ENCODE results near the gene LNP1. TPM values are rescaled to one million over a fixed set of nuclear protein-coding genes. Genes with fewer than 3 reads are reported as not detected.

LNP1 gene
- total RNA-seq, 6 donors from 2014 or later: 1.4 to 5.2 (median 2.1) TPM

- H3K36me3 ChIP-seq: no peaks in the 10 kb centered on the region
- no peak for ATAC-seq (ENCODE audit: low FRiP score in 2 of 2)
- H3K27ac ChIP-seq: no peak overlapping the region
- WGBS, 2 donors: 92 to 99% methylated on average over 2 to 4 of the region's 4 CpGs
- no peak for DNase-seq
- no peaks in the 10 kb centered on the region for H3K27me3 ChIP-seq
- no peak overlapping the region for H3K4me3 ChIP-seq
- peaks cover 0 to 5% (median 0%) of the 10 kb centered on the region in 4 donors for H3K9me3 ChIP-seq
- TF ChIP-seq POLR2AphosphoS5 (IDR thresholded peaks at IDR 0.05): no peak
- TF ChIP-seq CTCF (IDR thresholded peaks at IDR 0.05): no peak
- no peak for TF ChIP-seq POLR2A (IDR thresholded peaks at IDR 0.05)
- H3K4me1 ChIP-seq: peaks cover 0 to 6% (median 3%) of the 10 kb centered on the region in 4 donors
These were observed 6.7 kb downstream of the LNP1 start for GRCh38 chr3:100407977-100408532.

- Histone ChIP-seq H3K4me1 (no peaks in the 10 kb centered on the region), H3K36me3 (no peaks in the 10 kb centered on the region), H3K4me3 (no peak overlapping the region), H3K9me3 (peaks cover 0 to 5% (median 0%) of the 10 kb centered on the region in 4 donors), H3K27me3 (no peaks in the 10 kb centered on the region), H3K27ac (no peak overlapping the region)
- ATAC-seq (ENCODE audit: low FRiP score in 2 of 2) (no peak), DNase-seq (no peak)
- TF ChIP-seq POLR2AphosphoS5 (IDR thresholded peaks at IDR 0.05): no peak
- TF ChIP-seq CTCF (IDR thresholded peaks at IDR 0.05): no peak
- no peak for TF ChIP-seq POLR2A (IDR thresholded peaks at IDR 0.05)
- TF ChIP-seq EP300 (IDR thresholded peaks at IDR 0.05): no peak
- 97 to 98% methylated on average over 2 of the region's 2 CpGs for WGBS, 2 donors
These were observed 10.0 kb downstream of the LNP1 start for GRCh38 chr3:100411091-100411982.

- H3K4me3 ChIP-seq: no peak overlapping the region
- H3K9me3 ChIP-seq: no peaks in the 10 kb centered on the region
- DNase-seq (no peak), ATAC-seq (ENCODE audit: low FRiP score in 2 of 2) (no peak)
- TF ChIP-seq POLR2A (IDR thresholded peaks at IDR 0.05) (no peak), POLR2AphosphoS5 (IDR thresholded peaks at IDR 0.05) (no peak), EP300 (IDR thresholded peaks at IDR 0.05) (no peak), CTCF (IDR thresholded peaks at IDR 0.05) (no peak)
- no peaks in the 10 kb centered on the region for H3K27me3 ChIP-seq
- WGBS, 2 donors: 78 to 95% methylated on average over 4 of the region's 4 CpGs
- no peak overlapping the region for H3K27ac ChIP-seq
- H3K4me1 ChIP-seq: no peaks in the 10 kb centered on the region
- H3K36me3 ChIP-seq: no peaks in the 10 kb centered on the region
These were observed 11.7 kb downstream of the LNP1 start for GRCh38 chr3:100412912-100413590.

- no peak overlapping the region for H3K27ac ChIP-seq
- no peaks in the 10 kb centered on the region for H3K27me3 ChIP-seq
- ATAC-seq (ENCODE audit: low FRiP score in 2 of 2) (no peak), DNase-seq (no peak)
- H3K9me3 ChIP-seq: no peaks in the 10 kb centered on the region
- TF ChIP-seq CTCF (IDR thresholded peaks at IDR 0.05): no peak
- no peak for TF ChIP-seq POLR2A (IDR thresholded peaks at IDR 0.05)
- no peak for TF ChIP-seq POLR2AphosphoS5 (IDR thresholded peaks at IDR 0.05)
- TF ChIP-seq EP300 (IDR thresholded peaks at IDR 0.05): no peak
- no peak overlapping the region for H3K4me3 ChIP-seq
- H3K4me1 ChIP-seq: no peaks in the 10 kb centered on the region
- WGBS, 2 donors: 82 to 89% methylated on average over 2 of the region's 2 CpGs
- no peaks in the 10 kb centered on the region for H3K36me3 ChIP-seq
These were observed 12.3 kb downstream of the LNP1 start for GRCh38 chr3:100413613-100414012.
